ENCODE results near the gene CR2.

CR2 gene

GRCh38 chr1:207453710-207454045 lies 450 bp upstream of the CR2 start:
- no peak for DNase-seq

- DNase-seq, result no peak
These were observed 1.1 kb downstream of the CR2 start for GRCh38 chr1:207455183-207455754.

- DNase-seq, result no peak
These were observed 4.3 kb downstream of the CR2 start for GRCh38 chr1:207458414-207458813.

- DNase-seq, result no peak
These were observed 4.9 kb downstream of the CR2 start for GRCh38 chr1:207459008-207459407.

- no peak for DNase-seq
These were observed 7.5 kb downstream of the CR2 start for GRCh38 chr1:207461649-207462048.

- DNase-seq, result no peak
These were observed 8.4 kb downstream of the CR2 start for GRCh38 chr1:207462535-207462934.

- DNase-seq, result no peak
These were observed 8.9 kb downstream of the CR2 start for GRCh38 chr1:207463021-207463420.

GRCh38 chr1:207463571-207463970 lies 9.4 kb downstream of the CR2 start:
- no peak for DNase-seq

GRCh38 chr1:207470927-207471326 lies 16.8 kb downstream of the CR2 start:
- DNase-seq, result no peak

GRCh38 chr1:207474210-207474609 lies 20.1 kb downstream of the CR2 start:
- DNase-seq, result no peak

- DNase-seq, result no peak
These were observed 32.1 kb downstream of the CR2 start for GRCh38 chr1:207486198-207486597.

GRCh38 chr1:207487636-207488035 lies 33.5 kb downstream of the CR2 start:
- DNase-seq, result no peak

- no peak for DNase-seq
These were observed 39.1 kb downstream of the CR2 start for GRCh38 chr1:207493212-207493611.

GRCh38 chr1:207494171-207494570 lies 40.0 kb downstream of the CR2 start:
- DNase-seq, result no peak

GRCh38 chr1:207495281-207495680 lies 41.2 kb downstream of the CR2 start:
- DNase-seq, result peak; percentile 16

- DNase-seq, result peak; percentile 21
These were observed 42.0 kb downstream of the CR2 start, which contains the start of gene CR1 for GRCh38 chr1:207495801-207496792. Gene CR1 (plus strand): TSS chr1:207496157. CDS start chr1:207496268, 111 bp downstream.

- DNase-seq, result no peak
These were observed 43.8 kb downstream of the CR2 start for GRCh38 chr1:207497941-207498340.

- DNase-seq, result peak; percentile 82
These were observed 45.4 kb downstream of the CR2 start for GRCh38 chr1:207499573-207499972.

- no peak for DNase-seq
These were observed 46.2 kb downstream of the CR2 start for GRCh38 chr1:207500306-207500705.

- DNase-seq, result no peak
These were observed 46.9 kb downstream of the CR2 start for GRCh38 chr1:207501071-207501470.

GRCh38 chr1:207502726-207503125 lies 48.6 kb downstream of the CR2 start:
- DNase-seq, result no peak

- DNase-seq, result no peak
These were observed 49.8 kb downstream of the CR2 start for GRCh38 chr1:207503950-207504349.

- no peak for DNase-seq
These were observed 50.3 kb downstream of the CR2 start for GRCh38 chr1:207504438-207504837.

- no peak for DNase-seq
These were observed 56.3 kb downstream of the CR2 start for GRCh38 chr1:207510444-207510843.

Measured in NCI-H82 (cell line).